Measurements from ENCODE around the gene CXCL10. TPM values are rescaled to one million over a fixed set of nuclear protein-coding genes. Genes with fewer than 3 reads are reported as not detected.

Gene CXCL10
- total RNA-seq (ENCODE audit: low replicate concordance), result not detected in 2 replicates

DNA sequence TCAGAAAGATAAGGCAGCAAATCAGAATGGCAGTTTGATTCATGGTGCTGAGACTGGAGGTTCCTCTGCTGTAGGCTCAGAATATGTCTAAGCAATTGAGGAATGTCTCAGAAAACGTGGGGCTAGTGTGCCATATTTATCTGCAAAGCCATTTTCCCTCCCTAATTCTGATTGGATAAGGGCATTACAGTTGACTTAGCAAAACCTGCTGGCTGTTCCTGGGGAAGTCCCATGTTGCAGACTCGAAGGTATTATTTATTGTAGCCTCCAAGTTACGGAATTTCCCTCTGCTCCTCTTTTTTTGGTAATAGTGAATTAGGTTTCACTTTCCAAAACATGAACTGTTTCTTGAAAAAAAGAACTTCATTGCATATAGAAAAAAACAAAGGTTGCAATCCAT lies at the start of gene CXCL10:
CXCL10 (minus strand) TSS at position 109 of the 400 bp plus-strand sequence; CDS start at position 43, 66 bp downstream.

DNA sequence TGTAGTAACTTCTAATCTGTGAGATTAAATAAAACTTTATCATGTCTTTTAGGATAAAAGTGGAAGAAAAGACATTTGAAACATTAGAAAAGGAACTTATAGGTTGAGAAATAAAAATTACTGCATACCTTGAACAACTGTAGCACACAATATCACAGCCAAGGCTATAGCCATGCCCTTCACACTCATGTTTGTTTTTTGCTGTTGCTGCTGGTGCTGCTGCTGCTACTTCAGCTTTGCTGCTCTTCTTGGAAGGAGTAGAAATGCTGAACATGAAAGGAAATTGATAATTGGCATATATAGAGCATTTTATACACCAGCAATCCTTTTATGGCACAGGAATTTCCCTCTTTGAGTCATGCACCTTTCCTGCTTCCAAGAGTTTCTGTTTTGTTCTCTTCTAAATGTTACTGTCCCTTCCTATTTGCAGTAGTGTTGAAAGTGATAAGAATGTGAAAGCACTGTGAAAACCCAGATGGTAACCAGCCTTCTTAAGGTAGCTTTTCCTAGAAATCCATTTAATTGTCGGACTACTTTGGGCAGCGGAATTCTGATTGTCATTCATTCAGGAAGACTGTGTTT lies 12.6 kb upstream of the CXCL10 start, which contains the start of gene CXCL11:
CXCL11 (minus strand) TSS at position 272 of the 582 bp plus-strand sequence; CDS start at position 189, 83 bp downstream.

DNA sequence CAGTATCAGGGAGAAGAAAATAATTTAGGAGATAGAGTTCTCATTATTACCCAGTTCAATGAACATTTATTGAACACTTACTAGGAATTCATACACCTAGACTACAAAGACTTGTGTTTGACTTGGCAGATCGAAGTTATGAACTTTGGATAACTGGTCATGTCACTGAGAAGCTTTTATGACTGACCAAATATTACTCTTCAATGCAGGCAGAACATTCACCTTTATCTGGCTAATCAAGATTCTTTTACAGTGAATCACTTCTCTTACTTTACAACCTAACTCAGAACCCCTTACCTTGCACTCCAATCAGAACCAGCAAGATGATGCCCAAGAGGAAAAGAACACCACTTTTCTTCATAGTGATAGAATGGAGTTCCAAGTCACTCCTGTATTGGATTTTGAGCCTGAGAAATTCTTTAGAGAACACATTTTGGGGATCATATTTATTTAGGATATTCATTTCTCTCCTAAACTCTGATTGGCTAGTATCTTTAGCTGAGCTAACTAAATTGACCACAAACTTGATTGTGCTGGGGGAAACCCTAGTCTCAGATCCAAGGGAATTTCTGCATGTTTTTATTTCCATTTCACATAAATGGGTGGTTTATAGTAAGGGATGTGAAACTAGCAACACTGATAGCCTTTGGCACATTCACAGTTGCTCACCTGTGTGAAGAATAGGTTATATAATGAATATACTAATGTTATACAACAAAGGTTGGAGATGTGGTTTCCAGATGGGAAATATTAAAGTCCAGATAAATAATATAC lies 16.0 kb downstream of the CXCL10 start, which contains the start of gene CXCL9:
CXCL9 (minus strand) TSS at position 421 of the 774 bp plus-strand sequence; CDS start at position 361, 60 bp downstream.

Other genes with a start within 250 kb of the CXCL10 start
- not detected in 2 replicates for gene PPEF2, start 121.0 kb downstream of the CXCL10 start, total RNA-seq (ENCODE audit: low replicate concordance)
- gene NAAA, start 82.5 kb downstream of the CXCL10 start, total RNA-seq (ENCODE audit: low replicate concordance), result 14.5 and 20.0 TPM in 2 replicates
- gene SDAD1, start 32.6 kb downstream of the CXCL10 start, total RNA-seq (ENCODE audit: low replicate concordance), result 16.0 and 19.0 TPM in 2 replicates
- not detected in 2 replicates for gene CXCL9, start 16.0 kb downstream of the CXCL10 start, total RNA-seq (ENCODE audit: low replicate concordance)
- gene CXCL11, start 12.6 kb upstream of the CXCL10 start, total RNA-seq (ENCODE audit: low replicate concordance), result not detected in 2 replicates
- not detected in 2 replicates for gene ART3, start 51.2 kb upstream of the CXCL10 start, total RNA-seq (ENCODE audit: low replicate concordance)
- gene NUP54, start 124.9 kb upstream of the CXCL10 start, total RNA-seq (ENCODE audit: low replicate concordance), result 42.5 and 54.3 TPM in 2 replicates
- 242 and 693 TPM in 2 replicates for gene SCARB2, start 190.3 kb upstream of the CXCL10 start, total RNA-seq (ENCODE audit: low replicate concordance)
- gene FAM47E, start 228.2 kb upstream of the CXCL10 start, total RNA-seq (ENCODE audit: low replicate concordance), result 0.45 and 1.9 TPM in 2 replicates